Gastroesophageal sphincter (tissue), 3 donors: ENCODE results near the gene THBS1.

ENCODE experiments used
- POLR2A ChIP-seq, 2 donors: fragments of 450-650 bp; IDR thresholded peaks; one replicate each; pipeline ENCODE4 v1.6.1; 2017; ENCODE audit warnings: antibody characterized with exemption in 2 of 2, mild to moderate bottlenecking in 2 of 2, moderate library complexity in 1 of 2
- TF ChIP-seq, protein P1 (sequence below), 4 experiments: fragments of 200-600 bp in 2 of 4; fragments of 450-650 bp in 2 of 4; sonication (generic) in 1 of 4; IDR thresholded peaks; one replicate each; pipeline ENCODE4 v1.5.1; 2017 to 2019; ENCODE audit warnings: antibody characterized with exemption in 4 of 4, mild to moderate bottlenecking in 2 of 4, moderate library complexity in 2 of 4

DNA sequence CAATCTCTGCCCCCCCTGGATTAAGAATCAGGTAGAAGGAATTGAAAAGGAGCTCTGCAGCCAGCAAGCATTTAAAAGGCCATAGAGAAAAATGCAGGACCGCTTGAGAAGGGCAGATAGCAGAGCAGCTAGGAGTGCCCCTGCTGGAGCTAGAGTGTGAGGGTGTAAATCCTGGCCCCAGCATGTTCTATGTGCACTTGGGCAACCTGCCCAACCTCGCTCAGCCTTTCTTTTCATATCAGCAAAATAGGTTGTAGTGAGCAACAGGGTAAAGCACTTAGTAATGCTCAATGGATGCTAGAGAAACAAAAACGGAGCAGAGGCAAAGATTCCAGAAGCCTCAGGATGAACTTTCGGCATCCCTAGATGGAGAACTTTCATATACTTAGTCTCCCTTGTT is 25.0 kb upstream of the THBS1 start:
- TF ChIP-seq, protein P1, sequence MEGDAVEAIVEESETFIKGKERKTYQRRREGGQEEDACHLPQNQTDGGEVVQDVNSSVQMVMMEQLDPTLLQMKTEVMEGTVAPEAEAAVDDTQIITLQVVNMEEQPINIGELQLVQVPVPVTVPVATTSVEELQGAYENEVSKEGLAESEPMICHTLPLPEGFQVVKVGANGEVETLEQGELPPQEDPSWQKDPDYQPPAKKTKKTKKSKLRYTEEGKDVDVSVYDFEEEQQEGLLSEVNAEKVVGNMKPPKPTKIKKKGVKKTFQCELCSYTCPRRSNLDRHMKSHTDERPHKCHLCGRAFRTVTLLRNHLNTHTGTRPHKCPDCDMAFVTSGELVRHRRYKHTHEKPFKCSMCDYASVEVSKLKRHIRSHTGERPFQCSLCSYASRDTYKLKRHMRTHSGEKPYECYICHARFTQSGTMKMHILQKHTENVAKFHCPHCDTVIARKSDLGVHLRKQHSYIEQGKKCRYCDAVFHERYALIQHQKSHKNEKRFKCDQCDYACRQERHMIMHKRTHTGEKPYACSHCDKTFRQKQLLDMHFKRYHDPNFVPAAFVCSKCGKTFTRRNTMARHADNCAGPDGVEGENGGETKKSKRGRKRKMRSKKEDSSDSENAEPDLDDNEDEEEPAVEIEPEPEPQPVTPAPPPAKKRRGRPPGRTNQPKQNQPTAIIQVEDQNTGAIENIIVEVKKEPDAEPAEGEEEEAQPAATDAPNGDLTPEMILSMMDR (IDR thresholded peaks at IDR 0.05) = no peak
- no peak for TF ChIP-seq POLR2A (IDR thresholded peaks at IDR 0.05)
